ENCODE data around the gene BCKDHB.

DNA sequence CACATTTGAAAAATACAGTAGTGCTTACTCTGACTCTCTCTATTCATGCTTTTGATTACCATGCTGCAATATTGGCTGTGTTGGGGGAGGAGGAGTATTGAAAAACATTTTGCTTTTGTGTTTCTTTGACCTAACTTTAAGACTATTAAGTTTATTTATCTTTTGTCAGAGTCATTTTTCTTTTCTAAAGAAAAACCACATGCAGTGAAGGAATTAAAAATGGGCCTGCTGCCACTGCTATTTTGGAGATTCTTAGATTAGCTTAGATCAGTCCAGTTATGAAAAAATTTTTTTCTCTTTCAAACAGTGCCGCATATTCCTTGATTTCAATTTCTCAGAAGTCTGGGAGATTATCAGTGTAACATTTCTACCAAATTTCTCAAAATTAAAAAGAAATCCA, 36.1 kb downstream of the BCKDHB start:
- TF ChIP-seq, protein P1, sequence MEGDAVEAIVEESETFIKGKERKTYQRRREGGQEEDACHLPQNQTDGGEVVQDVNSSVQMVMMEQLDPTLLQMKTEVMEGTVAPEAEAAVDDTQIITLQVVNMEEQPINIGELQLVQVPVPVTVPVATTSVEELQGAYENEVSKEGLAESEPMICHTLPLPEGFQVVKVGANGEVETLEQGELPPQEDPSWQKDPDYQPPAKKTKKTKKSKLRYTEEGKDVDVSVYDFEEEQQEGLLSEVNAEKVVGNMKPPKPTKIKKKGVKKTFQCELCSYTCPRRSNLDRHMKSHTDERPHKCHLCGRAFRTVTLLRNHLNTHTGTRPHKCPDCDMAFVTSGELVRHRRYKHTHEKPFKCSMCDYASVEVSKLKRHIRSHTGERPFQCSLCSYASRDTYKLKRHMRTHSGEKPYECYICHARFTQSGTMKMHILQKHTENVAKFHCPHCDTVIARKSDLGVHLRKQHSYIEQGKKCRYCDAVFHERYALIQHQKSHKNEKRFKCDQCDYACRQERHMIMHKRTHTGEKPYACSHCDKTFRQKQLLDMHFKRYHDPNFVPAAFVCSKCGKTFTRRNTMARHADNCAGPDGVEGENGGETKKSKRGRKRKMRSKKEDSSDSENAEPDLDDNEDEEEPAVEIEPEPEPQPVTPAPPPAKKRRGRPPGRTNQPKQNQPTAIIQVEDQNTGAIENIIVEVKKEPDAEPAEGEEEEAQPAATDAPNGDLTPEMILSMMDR (IDR thresholded peaks at IDR 0.05; ENCODE audit: insufficient read depth, low read length), result no peak
- TF ChIP-seq, protein P2, sequence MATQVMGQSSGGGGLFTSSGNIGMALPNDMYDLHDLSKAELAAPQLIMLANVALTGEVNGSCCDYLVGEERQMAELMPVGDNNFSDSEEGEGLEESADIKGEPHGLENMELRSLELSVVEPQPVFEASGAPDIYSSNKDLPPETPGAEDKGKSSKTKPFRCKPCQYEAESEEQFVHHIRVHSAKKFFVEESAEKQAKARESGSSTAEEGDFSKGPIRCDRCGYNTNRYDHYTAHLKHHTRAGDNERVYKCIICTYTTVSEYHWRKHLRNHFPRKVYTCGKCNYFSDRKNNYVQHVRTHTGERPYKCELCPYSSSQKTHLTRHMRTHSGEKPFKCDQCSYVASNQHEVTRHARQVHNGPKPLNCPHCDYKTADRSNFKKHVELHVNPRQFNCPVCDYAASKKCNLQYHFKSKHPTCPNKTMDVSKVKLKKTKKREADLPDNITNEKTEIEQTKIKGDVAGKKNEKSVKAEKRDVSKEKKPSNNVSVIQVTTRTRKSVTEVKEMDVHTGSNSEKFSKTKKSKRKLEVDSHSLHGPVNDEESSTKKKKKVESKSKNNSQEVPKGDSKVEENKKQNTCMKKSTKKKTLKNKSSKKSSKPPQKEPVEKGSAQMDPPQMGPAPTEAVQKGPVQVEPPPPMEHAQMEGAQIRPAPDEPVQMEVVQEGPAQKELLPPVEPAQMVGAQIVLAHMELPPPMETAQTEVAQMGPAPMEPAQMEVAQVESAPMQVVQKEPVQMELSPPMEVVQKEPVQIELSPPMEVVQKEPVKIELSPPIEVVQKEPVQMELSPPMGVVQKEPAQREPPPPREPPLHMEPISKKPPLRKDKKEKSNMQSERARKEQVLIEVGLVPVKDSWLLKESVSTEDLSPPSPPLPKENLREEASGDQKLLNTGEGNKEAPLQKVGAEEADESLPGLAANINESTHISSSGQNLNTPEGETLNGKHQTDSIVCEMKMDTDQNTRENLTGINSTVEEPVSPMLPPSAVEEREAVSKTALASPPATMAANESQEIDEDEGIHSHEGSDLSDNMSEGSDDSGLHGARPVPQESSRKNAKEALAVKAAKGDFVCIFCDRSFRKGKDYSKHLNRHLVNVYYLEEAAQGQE (IDR thresholded peaks at IDR 0.05; ENCODE audit: insufficient replicate concordance, low read depth), result no peak
- TF ChIP-seq GABPA (IDR thresholded peaks at IDR 0.05; ENCODE audit: low read depth) (no peak), POLR2AphosphoS5 (IDR thresholded peaks at IDR 0.05; ENCODE audit: low read depth) (no peak)

Data from HL-60 (cell line).